Stimulated activated CD4-positive, alpha-beta T cell treated with anti-CD3 and anti-CD28 coated beads, Interleukin-15, amount 100 ng/mL, for 48 hours (primary cell): ENCODE measurements around the gene RHOBTB1.

Experiments used
- DNase-seq, 2 donors: peaks; one replicate each; pipeline ENCODE4 v3.0.0-alpha.2; 2020; ENCODE audit warnings: low read depth in 2 of 2

Gene RHOBTB1

DNA sequence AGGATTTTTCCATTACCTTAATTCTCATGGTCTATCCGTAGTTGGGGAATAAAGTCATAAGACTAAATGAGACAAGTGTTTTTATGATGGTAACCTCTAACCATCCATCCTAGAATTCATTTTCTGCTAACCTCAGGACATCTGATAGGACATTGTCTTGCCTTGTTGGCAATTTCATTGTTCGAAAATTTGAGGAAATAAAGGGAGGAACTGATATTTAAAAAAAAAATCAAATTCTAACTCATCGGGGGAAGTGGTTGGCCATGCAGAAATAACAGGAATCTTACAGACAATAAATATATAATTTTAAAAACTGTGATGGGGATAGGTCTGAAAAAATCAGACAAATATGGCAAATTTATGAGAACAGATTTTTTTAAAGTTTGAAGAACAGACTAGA, 21.7 kb upstream of the RHOBTB1 start:
- no peak for DNase-seq

DNA sequence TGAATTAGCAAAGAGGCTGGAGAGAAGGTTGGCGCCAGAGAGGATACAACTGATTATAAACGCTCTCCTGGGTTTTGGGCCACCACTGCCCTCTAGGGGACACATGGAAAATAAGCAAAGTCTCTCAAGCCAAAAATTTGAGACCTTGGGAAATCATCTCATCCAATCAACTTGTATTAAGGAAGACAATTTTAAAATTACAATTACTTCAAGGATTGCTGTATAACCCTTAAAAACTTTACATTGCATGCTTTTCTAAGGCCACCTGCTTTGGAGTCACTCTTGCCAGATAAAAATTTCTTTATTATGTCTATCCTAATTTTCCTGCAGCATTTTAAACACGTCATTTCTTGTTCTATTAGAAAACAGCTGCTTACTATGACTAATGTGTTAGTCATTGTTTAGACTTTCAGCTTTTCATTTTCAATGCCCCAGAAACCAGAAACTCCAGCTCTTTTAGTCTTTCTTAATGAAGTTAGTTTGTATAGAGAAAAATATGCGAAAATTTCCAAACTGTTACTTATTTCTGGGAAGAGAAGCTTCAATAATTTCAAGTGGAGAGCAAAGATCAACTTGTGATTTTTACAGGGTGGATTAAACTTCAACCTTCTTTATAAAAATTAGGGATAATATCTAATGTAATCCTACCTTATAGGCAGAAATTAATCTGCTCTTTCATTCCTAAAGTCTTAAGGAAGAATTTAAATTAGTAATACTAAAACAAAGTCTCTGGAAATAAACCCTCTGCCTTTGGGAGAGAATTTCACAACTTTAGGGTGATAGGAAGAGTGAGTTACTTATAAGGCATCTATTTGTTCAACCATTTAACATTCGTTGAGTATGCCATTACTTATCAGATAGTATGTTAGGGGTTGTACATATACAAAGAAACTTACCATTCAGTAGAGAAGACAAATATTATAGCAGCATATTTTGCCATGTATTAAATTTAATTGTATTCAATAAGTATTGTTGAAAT, 20.6 kb upstream of the RHOBTB1 start:
- DNase-seq = no peak

GRCh38 chr10:60963441-60964256, 19.7 kb upstream of the RHOBTB1 start:
- DNase-seq = no peak

GRCh38 chr10:60962946-60963345, 19.0 kb upstream of the RHOBTB1 start:
- no peak for DNase-seq

DNA sequence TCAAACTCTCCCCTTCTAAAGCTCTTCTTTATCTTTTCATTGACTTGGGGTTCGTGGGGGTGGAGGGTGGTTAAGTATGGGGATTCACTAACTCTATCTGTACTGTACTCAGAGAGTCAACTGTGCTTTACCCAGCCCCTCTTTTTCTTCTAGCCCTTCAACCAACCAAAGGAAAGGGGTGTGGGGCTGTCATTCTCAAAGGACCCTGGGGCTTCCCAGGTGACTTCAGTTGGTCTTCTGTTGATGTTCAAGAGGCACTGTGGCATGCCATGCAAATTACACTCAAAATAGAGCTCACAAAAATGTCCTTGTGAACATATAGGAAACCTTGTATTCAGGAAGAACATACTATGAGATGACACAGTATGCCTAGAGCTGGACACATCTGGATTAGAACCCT, 16.9 kb upstream of the RHOBTB1 start:
- DNase-seq = no peak

DNA sequence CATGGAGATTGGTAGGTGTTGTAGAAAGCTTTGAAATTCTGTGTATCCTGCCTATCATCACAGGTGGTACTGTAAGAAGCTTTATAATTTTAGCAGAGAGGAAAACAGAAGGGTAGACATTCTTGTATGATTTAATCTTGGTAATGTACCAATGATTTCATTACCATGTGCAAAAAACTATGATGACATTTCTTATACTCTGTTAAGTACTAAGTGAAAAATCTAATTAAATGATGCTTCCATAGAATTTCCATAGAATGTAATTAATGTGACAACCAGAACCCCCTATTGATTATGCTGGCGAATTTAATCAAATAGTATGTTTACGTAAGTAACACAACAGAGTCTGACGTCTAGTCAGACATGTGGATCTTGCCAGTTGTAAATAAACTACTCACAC, 16.0 kb upstream of the RHOBTB1 start:
- no peak for DNase-seq

DNA sequence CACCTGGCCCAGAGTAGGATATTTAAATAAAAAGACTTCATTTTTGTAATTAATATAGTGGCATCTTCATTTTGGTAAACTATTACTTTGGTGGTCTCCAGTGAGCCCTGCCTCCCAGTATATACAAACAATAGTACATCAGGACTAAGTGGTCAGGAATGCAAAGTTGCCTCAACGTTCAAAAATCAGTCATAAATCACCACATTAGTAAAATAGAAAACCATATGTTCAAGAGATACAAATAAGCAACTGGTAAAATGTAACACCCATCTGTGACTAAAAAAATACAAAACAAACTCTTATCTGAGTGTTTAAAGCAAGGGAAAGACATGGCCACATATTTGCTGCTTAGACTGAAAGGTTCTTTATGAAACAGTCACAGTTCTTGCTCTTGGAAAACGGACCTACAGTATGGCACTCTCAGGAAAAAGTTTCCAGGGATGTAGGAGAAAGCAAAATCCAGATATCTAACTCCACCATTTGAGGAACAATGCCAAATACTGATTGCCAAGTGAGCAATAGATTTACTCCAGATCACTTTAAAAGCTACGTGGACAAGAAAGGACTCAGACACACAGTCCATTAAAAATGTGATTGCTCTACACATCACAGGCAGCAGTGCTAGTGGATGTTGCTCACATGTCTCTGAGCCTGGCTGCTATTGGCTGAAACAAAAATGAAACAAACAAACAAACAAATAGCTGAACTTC, 15.1 kb upstream of the RHOBTB1 start:
- DNase-seq = no peak

GRCh38 chr10:60957667-60958221, 13.8 kb upstream of the RHOBTB1 start:
- no peak for DNase-seq

- no peak for DNase-seq
These were observed 12.0 kb upstream of the RHOBTB1 start for GRCh38 chr10:60955957-60956425.

DNA sequence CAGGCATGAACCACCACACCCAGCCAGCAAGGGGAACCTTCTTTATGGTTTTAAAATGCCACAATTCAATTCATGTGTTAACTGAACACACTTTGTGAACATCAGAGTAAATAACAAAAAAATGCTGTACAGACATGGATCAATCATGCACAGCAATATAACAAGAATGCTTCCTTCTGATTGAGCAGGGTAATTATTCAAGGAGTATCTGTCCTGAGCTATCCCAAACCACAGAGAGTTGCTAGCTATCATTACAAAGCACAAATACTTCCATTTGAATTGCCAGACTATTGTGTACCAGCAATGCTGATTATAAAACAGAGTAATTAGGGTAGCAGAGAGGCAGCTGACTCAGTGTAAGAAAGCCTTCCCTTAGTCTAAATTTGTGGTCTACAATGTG, 11.3 kb upstream of the RHOBTB1 start:
- DNase-seq = no peak

DNA sequence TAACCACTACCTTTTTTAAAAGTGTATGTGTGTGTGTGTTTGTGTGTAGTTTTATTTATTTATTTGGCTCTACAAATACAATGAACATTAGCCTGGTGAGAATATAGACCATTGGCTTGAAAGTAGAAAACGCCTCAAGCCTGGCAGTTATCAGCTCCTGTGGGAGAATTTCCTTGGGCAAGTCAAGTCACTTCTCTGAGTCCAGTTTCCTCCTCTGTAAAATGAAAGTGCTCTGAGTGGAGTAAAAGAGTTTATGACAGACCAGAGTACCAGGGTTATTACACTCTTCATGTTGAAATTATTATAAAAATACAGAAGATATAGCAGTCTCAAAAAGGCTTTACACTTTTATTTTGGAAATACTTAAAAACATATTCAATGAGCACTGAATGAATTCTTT, 10.1 kb upstream of the RHOBTB1 start:
- DNase-seq = no peak

GRCh38 chr10:60953420-60953819, 9.4 kb upstream of the RHOBTB1 start:
- no peak for DNase-seq

DNA sequence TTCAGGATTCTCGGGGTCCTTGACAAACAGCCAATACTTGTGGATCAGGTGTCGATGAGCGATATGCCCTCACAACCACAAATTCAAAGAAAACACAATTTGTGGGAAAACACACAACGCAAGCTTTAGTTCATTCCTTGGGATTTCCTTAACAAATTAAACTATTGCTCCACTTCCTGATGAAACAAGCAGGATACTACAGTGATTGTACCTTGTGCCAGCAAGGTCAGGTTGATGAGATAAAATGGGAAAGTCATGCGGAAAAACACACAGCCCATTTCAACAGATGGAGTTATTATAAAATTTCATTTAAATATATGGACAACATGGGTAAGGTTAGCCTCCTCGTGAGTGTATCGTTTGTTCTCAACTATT, 8.8 kb upstream of the RHOBTB1 start:
- DNase-seq = no peak

GRCh38 chr10:60952067-60952845, 8.3 kb upstream of the RHOBTB1 start:
- no peak for DNase-seq

GRCh38 chr10:60951272-60951724, 7.3 kb upstream of the RHOBTB1 start:
- DNase-seq = no peak

- no peak for DNase-seq
These were observed 6.3 kb upstream of the RHOBTB1 start for GRCh38 chr10:60950300-60950699.

- no peak for DNase-seq
These were observed 4.9 kb upstream of the RHOBTB1 start for GRCh38 chr10:60948851-60949250.

DNA sequence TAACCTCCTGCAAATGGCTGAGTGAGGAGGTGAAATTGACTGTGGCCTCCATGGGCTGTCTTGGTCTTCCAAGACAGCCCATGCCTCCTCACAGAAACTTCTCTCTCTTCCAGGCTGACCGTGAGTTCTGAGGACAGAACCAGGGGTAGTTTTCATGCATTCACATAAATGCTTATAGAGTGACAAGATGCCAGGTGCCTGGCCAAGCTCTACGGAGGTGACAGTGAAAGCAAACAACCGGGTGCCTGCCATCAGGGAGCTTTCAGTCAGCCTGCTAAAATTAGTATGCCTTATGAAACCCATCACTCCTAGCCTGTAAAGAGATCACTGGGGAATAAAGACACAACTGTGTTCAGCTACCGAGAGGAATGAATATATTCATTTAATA, 919 bp upstream of the RHOBTB1 start:
- DNase-seq = no peak

GRCh38 chr10:60943316-60944057, 498 bp downstream of the RHOBTB1 start:
- no peak for DNase-seq

DNA sequence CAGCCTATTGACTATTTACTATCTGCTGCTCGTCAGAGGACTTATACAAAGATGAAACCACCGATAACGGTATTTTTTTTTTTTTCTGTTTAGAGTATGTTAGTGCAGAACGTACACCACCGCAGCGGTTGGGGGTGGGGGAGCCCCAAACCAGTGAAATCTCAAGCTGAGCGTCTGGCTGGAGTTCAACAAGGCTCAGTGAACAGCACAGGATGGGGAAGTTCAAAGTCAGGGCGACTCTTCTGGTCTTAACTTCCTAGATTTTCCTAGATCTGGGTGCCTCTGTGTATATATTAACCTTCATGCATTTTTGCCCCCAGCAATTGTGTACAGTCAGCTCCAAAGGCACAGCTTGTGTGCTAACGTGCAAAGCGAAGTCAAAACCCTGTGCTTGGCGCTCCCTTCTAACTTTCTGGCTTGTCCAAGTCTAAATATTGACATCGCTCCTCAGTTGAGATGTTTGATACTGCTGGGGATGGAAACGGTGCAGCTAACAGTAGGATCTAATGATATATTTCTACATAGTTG, 1.1 kb downstream of the RHOBTB1 start:
- DNase-seq = no peak
